Renal pelvis (tissue), 4 donors: ENCODE results near the gene TEKTIP1. TPM values are rescaled to one million over a fixed set of nuclear protein-coding genes. Genes with fewer than 3 reads are reported as not detected.
A peak's percentile ranks its signal among the peaks of the same experiment; 100 is the strongest.
"Not testable (repeated sequence)": the region's sequence is repeated elsewhere in the genome, so short reads cannot be mapped to it uniquely, and the experiment has no call there.

ENCODE experiments used
- DNase-seq: peaks from one replicate; pipeline ENCODE4 v3.0.0-alpha.2; 2013
- polyA plus RNA-seq, 3 donors: library from polyadenylated mRNA; unstranded; fragments of 120-200 nt; gene quantifications; one replicate each; pipeline ENCODE4 v1.2.1, GENCODE V29; 2013; ENCODE audit not compliant: insufficient read length in 3 of 3

The TEKTIP1 gene
- polyA plus RNA-seq, 3 donors: 6.8 to 11.1 (median 10.3) TPM

DNA sequence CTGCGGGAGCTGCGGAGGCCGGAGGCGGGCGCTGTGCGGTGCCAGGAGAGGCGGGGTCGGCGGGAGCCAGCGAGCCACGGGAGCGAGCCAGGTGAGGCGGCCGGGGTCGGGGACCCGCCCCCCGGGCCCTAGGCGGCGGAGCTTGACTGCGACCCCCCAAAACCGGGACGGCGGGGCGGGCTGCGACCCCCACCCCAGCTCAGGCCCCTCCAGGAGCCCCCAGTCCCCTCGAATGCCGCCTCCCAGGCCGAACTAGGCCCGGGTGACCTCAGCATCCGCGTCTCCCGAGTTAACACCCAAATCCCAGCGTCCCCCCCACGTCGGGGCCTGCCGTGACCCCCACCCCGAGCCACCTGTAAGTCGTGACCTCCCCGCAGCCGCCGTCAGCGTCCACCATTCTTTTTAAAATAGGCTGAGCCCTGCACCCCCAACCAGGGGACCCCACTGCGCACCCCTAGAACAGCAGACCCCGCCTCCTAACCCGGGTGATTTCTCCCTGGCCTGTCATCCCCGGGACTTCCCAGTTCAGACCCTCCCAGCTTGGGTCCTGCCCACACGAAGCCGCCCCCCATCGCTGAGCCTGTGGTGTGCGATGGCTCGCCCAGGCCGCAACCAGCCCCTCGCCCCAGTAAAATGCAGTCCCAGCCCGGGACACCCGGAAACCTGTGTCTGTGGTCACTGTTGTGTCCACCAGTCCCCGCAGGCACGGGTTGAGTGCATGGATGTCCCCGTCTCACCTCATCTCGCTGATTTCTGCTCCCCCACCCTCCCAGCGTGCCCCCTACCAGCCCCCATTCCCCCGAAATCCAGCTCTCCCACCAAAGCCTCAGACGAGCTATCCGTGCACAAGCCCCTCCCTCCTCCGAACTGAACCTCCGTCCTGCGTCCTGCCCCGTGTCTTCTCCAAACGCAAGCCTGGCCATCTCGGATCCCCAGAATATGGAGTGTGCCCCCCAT lies 32.3 kb upstream of the TEKTIP1 start:
- DNase-seq: no peak

DNA sequence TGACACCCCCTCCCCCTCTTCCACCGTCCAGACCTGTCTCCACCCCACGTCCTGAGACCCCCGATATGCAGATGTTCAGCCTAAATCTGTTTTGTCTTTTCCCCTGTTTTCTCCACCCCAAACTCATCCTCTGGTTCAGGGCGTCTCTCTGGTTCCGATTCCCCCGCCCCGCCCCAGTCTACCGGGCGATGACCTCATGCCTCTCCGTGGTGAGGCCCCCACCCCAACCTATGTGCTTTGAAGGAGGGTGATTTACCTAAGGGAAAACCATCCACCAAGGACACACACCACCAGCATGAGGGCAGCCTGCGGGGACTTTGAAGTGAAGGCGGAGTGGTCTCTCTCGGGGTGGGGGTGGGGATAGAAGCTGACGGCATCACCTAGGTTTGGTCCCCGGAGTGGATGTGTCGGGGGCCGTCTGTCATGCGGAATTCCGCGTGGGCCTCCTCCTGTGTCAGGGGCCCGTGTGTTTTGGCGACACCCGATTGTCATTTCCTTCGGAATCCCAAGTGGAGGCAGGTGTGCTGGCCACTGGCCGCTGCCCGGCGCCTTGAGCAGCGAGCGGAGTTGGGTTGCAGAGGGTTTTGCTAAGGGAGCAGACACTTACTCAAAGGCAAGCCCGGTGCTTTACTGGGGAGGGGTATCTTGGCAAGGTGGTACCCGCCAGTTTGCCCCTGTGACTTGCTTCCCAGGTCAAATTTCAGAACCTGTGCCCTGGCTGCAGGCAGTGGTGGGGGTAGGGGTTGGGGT lies 31.4 kb upstream of the TEKTIP1 start:
- no peak for DNase-seq

DNA sequence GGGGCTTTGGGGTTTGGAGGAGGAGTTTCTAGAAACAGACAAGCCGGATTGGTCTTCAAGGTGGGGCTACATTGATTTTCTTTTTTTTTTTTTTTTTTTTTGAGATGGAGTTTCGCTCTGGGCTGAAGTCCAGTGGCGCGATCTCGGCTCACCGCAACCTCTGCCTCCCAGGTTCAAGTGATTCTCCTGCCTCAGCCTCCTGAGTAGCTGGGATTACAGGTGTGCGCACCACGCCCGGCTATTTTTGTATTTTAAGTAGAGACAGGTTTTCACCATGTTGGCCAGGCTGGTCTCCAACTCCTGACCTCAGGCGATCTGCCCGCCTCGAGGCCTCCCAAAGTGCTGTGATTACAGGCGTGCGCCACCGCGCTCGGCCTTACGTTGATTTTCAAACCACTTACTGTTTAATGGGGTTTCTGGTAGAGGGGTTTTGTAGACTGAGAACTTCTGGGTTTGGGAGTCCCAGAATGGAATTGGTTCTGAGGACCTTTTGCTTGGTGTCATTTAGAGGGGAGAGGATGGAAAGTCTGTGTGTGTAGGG lies 30.8 kb upstream of the TEKTIP1 start:
- not testable (repeated sequence) for DNase-seq

DNA sequence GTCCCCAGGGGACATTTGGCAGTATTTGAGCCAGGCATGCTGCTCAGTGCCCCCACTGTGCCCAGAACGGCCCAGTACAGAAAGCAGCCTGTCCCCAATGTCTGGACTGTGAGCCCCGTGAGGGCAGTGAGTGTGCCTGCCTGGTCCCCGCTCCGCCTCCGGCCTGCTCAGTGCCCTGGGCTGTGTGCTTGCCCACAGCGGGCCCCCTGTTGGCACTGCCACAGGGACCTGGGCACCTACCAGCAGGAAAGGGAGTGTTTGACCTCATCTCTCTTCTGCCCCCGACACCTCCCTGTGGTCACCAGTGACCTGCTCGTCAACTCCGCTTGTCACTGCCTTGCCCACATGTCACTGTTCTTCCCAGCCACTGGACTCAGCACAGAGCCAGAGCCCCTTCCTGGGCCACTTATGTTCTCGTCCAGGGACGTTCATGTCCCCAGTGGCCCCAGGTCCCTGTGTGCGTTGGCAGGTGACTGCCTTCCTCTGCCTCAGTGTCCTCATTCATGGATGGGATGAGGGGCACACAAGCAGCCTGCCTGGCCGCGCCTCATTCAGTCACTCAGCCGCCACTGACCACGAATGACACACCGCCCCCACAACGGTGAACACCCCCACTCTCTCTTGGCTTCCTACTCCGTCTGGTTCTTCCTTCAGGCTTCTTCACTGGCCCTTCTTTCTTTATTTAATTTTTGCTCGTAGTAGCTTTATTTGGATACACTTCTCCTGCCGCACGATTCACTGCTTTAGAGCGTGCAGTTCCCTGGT lies 30.0 kb upstream of the TEKTIP1 start:
- DNase-seq: no peak

DNA sequence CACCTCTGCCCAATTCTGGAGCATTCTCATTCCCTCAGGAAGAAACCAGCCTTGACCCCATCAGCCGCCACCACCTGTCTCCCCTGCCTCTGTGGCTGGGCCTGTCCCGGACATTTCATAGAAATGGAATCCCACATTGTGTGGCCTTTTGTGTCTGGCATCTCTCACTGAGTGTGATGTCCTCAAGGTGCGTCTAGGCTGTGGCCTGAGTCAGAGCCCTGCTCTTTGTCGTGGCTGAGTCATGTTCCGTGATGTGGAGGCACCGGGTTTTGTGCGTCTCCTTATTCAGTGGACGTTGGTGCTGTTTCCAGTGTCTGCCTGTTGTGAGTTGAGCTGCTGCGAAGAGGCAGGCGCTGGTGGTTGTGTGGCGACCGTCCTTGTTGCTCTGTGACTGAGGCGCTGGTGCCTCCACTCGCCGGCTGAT lies 29.4 kb upstream of the TEKTIP1 start:
- no peak for DNase-seq

DNA sequence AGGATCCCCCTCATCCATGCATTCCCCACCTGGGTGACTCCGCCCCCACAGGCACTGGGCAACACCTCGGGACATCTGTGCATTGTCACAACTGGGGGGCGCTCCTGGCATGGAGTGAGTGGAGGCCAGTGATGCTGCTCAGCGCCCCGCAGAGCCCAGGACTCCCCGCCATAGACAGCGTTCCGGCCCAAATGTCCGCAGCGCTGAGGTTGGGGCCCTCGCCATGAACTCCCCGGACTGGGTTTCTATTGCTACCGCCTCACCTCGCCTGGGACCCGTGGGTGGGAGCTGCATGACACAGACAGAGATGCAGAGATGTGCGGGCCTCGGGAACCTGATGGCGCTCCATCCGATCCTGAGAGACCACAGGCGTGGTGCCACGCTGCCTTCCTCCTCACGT lies 28.2 kb upstream of the TEKTIP1 start:
- no peak for DNase-seq

DNA sequence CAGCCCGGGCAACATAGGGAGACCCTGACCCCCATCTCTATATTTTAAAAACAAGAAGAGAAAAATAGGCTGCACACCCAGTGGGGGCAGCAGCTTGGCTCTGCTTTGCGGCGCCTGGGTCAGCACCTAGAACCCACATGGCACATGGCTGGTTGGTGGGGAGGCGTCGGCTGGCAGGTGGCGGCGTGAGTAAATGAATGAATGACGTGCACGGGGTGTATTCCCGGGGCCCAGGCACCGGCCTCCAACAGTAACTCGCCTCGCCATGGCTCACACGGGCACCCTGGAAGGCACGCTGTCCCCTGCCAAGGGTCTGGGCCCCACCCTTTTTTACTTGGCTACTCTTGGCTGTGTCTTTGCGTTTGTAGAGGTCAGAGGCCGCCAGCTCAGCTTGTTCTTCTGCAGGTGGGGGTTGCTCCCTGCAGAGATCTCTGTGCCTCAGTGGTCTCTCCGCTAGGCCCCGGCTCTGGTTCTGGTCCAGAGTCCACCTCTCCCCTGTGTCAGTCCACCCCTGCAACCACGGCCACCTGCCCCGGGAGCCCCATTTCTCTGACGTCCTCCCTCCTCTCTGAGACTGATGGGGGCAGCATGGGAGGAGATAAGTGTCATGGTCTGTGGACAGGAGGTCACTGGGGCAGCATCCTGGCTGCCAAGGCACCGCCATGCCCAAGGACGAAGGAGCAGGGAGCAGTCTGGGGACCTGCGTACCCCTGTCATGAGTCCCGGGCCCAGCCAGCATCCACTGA lies 27.3 kb upstream of the TEKTIP1 start:
- DNase-seq: no peak

DNA sequence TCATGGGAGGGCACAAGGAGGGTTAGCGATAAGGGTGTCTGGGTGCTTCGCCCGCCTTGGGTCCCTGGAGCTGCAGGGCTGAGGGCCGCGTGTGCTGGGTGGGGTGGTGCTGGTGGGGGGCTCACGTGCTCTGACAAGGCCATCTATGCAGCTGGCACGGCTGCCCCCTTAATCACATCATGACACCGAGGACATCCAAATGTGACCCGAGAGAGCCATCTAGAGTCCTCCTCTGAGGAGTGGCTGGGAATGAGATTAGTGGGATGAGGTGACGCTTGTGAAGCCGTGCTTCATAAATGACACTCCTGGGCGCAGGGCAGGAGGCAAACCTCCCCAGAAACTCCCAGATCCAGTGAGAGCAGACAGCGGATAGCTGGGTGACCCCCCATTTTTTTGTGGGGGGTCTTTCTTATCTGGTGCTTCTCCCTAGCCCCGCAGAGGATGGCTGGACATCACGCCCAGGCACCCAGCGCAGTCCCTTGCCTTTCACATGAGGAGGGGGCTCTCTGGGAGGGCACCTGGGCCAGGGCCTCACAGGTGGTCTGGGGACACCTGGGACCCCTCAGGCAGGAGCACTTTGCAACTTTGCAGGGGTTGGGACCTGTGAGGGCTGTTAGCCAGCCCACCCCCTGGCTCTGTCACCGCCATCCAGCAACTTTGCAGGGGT lies 26.3 kb upstream of the TEKTIP1 start:
- no peak for DNase-seq

DNA sequence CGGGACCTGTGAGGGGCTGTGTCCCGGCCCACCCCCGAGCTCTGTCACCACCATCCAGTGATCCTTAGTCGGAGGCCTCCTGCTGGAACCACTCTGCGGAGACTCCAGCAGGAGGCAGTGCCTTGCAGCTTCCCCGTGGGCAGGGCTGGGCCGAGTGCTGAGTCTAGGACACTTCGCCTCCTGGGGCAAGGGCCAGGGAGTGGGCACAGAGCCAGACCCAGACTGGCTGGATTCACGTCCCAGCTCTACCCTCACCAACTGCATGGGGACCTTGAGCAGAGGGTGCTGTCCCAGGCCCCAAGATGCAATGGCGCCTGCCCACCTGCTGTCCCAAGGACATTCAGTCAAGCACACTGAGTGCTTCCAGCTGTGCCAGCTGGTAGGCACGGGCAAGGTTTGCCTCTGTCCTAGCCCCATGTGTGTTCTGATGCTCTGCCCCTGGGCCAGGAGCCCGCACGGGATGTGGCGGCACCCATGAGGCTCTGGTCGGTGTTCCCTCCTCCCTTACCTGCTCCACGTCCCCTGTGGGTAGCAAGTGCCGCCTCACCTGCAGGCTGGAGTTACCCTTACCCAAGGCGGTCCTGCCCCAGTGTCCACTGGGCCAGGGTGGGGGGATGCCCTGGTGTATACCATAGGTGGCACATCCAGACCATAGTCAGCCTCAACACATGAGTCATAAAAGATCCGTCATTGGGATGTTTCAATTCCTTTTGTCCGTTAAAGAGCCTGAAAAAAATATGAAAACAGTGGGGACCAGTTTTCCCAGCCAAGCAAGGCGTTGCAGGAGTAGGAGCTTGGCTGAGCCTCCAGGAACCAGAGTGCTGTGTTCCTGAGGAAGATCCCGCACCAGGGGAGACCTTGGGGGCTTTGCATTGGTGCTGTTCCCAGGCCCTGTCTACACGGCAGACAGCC lies 25.5 kb upstream of the TEKTIP1 start:
- DNase-seq: no peak

DNA sequence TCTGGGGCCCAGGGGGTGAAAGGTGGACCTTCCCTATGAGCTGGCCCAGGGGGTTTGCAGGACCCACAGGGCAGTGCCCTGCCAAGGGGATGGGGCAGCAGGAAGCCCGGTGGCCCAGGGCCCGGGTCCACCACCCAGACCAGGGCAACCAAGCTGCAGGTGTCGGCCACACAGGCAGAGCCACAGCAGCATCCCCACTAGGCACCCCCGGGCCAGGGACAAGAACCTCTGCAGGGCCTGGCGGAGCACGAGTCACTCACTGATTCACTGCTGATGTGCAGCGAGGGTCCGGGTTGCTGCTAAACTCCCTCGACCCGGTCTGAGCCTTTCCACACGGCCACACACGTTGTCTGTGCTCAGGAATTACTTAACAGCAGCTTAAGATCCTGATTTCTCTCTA lies 24.0 kb upstream of the TEKTIP1 start:
- no peak for DNase-seq

DNA sequence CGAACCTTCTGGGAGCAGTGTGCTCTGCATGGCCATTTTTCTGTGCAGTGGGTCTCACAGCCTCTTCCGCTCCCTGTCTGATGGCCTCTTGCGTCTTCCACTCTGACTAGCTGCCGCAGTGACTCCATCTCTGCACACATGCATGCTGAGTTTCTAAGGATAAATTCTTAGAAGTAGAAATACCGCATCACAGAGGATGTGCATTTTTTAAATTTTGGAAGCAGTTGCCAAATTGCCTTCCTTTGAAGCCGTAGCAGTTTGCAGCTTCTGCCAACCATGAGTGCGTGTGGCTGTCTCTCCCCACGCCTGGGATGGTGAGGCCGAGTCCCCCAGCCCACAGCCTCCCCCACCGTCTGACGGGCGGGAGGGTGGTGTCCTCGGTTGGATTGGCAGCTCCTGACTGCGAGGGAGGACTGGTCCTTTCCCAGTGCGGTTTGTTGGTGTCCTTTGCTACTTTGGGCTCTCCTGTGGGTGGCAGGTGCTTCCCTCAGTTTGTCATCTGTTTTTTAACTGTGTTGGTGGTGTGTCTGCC lies 23.0 kb upstream of the TEKTIP1 start:
- DNase-seq: no peak

DNA sequence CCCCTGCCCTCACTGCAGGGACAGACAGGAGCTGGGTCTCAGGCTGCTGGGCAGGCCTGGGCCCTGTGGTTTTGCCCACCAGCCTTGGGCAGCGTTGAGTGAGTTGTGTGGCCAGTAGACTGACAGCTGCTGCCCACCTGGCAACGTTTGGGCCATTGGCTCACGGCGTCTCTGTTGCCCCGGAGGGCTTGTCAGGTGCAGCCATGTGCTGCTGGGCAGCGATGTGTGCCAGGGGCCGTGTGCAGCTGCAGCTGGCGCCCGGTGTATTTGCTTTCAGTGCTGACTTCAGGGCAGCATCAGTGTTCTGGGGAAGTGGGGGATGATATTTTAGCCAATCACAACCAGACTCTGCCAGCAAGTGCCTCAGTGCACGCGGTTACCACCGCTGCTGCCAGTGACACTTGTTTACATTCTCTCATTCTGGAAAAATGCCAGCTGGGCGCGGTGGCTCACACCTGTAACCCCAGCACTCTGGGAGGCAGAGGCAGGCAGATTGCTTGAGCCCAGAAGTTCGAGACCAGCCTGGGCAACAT lies 22.2 kb upstream of the TEKTIP1 start:
- no peak for DNase-seq

DNA sequence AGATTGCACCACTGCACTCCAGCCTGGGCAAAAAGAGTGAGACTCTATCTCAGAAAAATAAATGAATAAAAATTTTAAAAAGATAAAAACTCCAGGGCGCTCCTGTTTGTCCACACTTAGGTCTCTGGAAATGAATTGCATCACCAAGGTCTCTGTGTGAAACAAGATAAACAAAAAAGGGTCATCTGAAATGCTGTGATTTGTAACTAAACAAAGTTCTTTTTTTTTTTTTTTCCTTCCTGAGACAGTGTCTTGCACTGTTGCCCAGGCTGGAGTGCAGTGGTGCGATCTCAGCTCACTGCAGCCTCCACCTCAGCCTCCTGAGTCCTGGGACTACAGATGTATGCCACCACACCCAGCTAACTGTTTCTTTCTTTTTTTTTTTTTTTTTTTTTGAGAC lies 21.3 kb upstream of the TEKTIP1 start:
- no peak for DNase-seq

DNA sequence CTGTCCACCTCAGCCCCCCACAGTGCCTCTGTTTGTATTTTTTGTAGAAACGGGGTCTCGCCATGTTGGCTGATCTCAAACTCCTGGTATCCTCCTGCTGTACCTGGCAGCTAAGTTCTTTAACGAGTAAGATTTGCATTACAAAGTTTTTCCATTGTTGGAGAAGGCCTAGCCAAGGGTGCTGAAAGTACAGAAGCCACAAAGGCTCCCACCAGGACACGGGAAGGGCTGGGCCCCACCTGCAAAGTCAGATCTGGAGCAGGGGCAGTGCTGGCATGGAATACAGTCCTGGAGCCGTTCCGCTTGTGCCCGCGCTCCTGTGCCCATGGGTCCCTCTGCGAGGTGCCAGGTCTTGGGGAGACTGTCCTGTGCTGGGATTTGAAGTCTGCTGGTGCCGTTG lies 20.7 kb upstream of the TEKTIP1 start:
- DNase-seq: no peak

DNA sequence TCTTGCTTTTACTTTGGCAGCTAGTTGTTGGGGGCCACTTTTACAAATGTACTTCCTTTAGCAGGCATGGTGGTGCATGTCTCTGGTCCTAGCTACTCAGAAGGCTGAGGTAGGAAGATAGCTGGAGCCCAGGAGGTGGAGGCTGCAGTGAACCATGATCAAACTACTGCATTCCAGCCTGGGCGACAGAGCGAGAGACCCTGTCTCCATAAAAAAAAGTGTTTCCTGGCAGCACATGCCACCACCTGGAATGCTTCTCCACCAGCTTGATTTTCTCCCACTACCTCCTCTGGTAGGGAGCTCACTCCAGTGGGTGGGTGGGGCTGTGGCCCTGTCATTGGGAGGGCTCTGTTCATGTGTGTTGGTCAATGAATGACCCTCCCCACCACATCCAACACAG lies 20.3 kb upstream of the TEKTIP1 start:
- peak; percentile 57 for DNase-seq

DNA sequence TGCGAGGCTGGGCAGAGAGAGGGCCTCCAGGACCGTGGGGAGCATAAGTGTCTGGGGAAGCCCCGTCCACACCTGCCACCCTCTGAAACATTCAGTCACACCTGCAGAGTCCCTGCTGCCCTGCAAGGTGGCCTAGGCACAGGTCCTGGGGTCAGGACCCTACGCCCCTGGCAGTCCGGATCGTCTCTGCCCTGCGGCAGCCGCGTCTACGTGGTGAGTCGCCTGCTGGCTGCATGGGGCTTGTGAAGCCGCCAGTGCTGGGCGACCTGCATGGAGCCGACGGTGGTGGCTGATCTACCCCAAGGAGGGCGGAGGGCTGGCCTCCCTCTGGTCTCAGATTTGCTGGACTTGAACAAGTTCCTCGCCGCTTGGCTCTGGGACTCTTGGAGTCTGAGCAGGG lies 19.8 kb upstream of the TEKTIP1 start:
- DNase-seq: no peak

DNA sequence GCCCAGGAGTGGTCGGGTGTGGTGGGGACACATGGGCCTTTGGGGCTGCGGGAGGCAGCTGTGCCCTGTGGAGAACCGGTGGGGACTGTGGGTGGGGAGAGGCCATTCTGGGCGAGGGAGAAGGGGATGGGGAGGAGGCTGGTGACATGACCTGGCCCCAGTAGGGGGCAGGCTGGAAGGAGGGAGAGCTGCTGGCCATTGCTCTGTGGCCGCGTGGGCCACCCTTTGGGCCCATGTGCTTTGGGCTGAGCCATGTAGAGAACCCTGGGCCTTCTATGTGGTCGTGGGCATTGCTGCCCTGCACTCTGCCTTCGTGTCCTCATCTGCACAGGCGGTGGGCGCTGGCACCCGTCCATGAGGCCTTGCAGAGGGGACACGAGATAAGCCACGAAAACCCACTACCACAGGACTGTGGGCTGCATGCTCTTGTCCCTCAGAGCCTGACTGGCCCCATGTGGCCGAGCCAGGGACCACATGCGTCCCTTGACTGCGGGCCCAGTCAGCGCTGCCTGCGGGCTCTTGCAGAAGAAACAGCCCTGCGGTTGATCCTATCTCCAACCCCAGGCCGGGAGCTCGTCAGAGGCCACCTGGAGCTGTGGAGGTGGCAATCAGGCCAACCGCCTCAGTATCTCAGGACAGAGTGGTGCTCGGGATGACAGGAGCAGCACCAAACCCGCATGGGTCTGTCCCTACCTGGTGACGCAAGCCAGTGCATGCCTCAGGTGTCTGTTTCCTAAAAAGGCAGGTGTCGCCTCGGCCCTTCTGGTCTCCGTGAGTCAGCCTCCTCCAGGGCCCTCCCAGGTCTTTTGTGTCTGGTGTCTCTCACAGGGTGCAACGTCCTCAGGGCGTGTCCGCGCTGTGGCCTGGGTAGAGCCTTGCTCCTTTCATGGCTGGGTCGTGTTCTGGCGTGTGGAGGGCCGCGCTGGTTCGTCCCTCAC lies 18.5 kb upstream of the TEKTIP1 start:
- DNase-seq: no peak

DNA sequence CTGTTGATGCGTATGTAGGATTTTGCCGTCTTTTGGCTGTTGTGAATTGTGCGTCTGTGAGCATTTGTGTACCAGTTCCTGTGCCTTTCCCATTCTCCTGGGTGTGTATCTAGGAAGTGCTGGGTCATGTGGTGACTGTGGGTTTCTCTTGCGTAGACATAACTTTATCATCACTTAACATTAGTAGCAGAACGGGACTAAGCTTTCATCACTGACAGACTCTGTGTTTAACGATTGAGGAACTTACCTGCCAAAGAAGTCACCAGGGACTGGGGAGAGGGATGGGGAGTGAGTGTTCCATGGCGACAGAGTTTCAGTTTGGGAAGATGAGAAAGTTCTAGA lies 17.9 kb upstream of the TEKTIP1 start:
- DNase-seq: no peak
